Smooth muscle cell (in vitro differentiated cells): ENCODE measurements around the gene MYO9B. TPM values are rescaled to one million over a fixed set of nuclear protein-coding genes. Genes with fewer than 3 reads are reported as not detected.

ENCODE experiments used
- DNase-seq: peaks from one replicate; lab custom pipeline; 2025; ENCODE audit not compliant: unreplicated experiment; lab: John Stamatoyannopoulos, UW
- H2AFZ ChIP-seq: fragments of 200-600 bp; sonication (generic); 2 replicates; pipeline ENCODE4 v1.6.0; 2016; ENCODE audit warnings: antibody characterized with exemption, low read depth, mild to moderate bottlenecking
- H3F3A ChIP-seq: fragments of 200-600 bp; sonication (generic); 2 replicates; pipeline ENCODE4 v1.6.0; 2017; ENCODE audit warnings: antibody characterized with exemption, low read depth
- H3K27ac ChIP-seq: fragments of 200-600 bp; sonication (generic); 2 replicates; pipeline ENCODE4 v1.5.1; 2016; ENCODE audit warnings: low read depth, mild to moderate bottlenecking
- H3K27me3 ChIP-seq: fragments of 200-600 bp; sonication (generic); 2 replicates; pipeline ENCODE4 v1.6.1; 2016; ENCODE audit warnings: low read depth, mild to moderate bottlenecking
- H3K36me3 ChIP-seq: fragments of 200-600 bp; sonication (generic); 2 replicates; pipeline ENCODE4 v1.5.1; 2016; ENCODE audit warnings: low read depth
- H3K4me1 ChIP-seq: fragments of 200-600 bp; sonication (generic); 2 replicates; pipeline ENCODE4 v1.5.1; 2016; ENCODE audit warnings: low read depth
- H3K4me2 ChIP-seq: fragments of 200-600 bp; sonication (generic); 2 replicates; pipeline ENCODE4 v1.6.0; 2016; ENCODE audit warnings: mild to moderate bottlenecking
- H3K4me3 ChIP-seq: fragments of 200-600 bp; sonication (generic); 2 replicates; pipeline ENCODE4 v1.5.1; 2016; ENCODE audit warnings: mild to moderate bottlenecking
- H3K79me2 ChIP-seq: fragments of 200-600 bp; sonication (generic); 2 replicates; pipeline ENCODE4 v1.6.0; 2016; ENCODE audit warnings: low read depth, mild to moderate bottlenecking
- H3K9ac ChIP-seq: fragments of 200-600 bp; sonication (generic); 2 replicates; pipeline ENCODE4 v1.6.0; 2016; ENCODE audit warnings: low read depth
- H3K9me3 ChIP-seq: fragments of 200-600 bp; sonication (generic); replicated peaks from 2 replicates; pipeline ENCODE4 v1.5.1; 2016; ENCODE audit warnings: low read depth
- H4K20me1 ChIP-seq: fragments of 200-600 bp; sonication (generic); 2 replicates; pipeline ENCODE4 v1.6.0; 2016; ENCODE audit warnings: low read depth
- CTCF ChIP-seq: fragments of 200-600 bp; sonication (generic); IDR thresholded peaks from 2 replicates; pipeline ENCODE4 v1.5.1; 2017; ENCODE audit warnings: borderline replicate concordance, mild to moderate bottlenecking, antibody characterized with exemption; ENCODE audit not compliant: insufficient read depth, poor library complexity, severe bottlenecking
- WGBS: methylation state at CpG from one replicate; pipeline ENCODE4 v1.1.7; 2016; ENCODE audit warnings: low lambda C conversion rate; 5-methylcytosine and 5-hydroxymethylcytosine counted together
- polyA plus RNA-seq: library from polyadenylated mRNA; unstranded; fragments of >200 nt; fragmentation: Nextera tagmentation; extraction: Ambion mirVana; gene quantifications from 2 replicates; pipeline ENCODE4 v1.2.1, GENCODE V29; 2016
- total RNA-seq: library from RNA; depleted of rRNA; stranded (reverse); fragments of >200 nt; gene quantifications from 2 replicates; pipeline ENCODE4 v1.2.3, GENCODE V29; 2014

Gene MYO9B
- total and polyA plus RNA-seq, 2 experiments from 2014 or later, result 44.6 to 46.6 TPM

GRCh38 chr19:17243211-17243829 is 167.7 kb downstream of the MYO9B start:
- peaks cover 10% of the 10 kb centered on the region for H3F3A ChIP-seq
- no peak for TF ChIP-seq CTCF
- no peaks in the 10 kb centered on the region for H3K36me3 ChIP-seq
- WGBS, result 29% methylated on average over 8 of the region's 8 CpGs
- peak overlapping the region; percentile 19 for H3K9ac ChIP-seq
- peak overlapping the region; percentile 86 for H3K4me2 ChIP-seq
- DNase-seq, result no peak
- H3K4me3 ChIP-seq, result peak overlapping the region; percentile 67
- peaks cover 62% of the 10 kb centered on the region for H3K79me2 ChIP-seq
- no peaks in the 10 kb centered on the region for H3K27me3 ChIP-seq
- peaks cover 59% of the 10 kb centered on the region for H4K20me1 ChIP-seq
- peak overlapping the region; percentile 14 for H3K27ac ChIP-seq
- no peaks in the 10 kb centered on the region for H3K9me3 ChIP-seq
- H3K4me1 ChIP-seq, result peaks cover 18% of the 10 kb centered on the region
- no peak overlapping the region for H2AFZ ChIP-seq

- DNase-seq, result no peak
- peak overlapping the region; percentile 67 for H3K4me3 ChIP-seq
- H3K27ac ChIP-seq, result peak overlapping the region; percentile 14
- H3K4me2 ChIP-seq, result peak overlapping the region; percentile 86
- peaks cover 55% of the 10 kb centered on the region for H3K79me2 ChIP-seq
- H2AFZ ChIP-seq, result peak overlapping the region; percentile 5
- H3K36me3 ChIP-seq, result no peaks in the 10 kb centered on the region
- peaks cover 4% of the 10 kb centered on the region for H3F3A ChIP-seq
- peaks cover 24% of the 10 kb centered on the region for H3K4me1 ChIP-seq
- no peak for TF ChIP-seq CTCF
- WGBS, result 2% methylated on average over 41 of the region's 52 CpGs
- peaks cover 52% of the 10 kb centered on the region for H4K20me1 ChIP-seq
- no peaks in the 10 kb centered on the region for H3K9me3 ChIP-seq
- H3K27me3 ChIP-seq, result no peaks in the 10 kb centered on the region
- H3K9ac ChIP-seq, result peak overlapping the region; percentile 19
Observed at GRCh38 chr19:17243830-17244617, 168.4 kb downstream of the MYO9B start.

DNA sequence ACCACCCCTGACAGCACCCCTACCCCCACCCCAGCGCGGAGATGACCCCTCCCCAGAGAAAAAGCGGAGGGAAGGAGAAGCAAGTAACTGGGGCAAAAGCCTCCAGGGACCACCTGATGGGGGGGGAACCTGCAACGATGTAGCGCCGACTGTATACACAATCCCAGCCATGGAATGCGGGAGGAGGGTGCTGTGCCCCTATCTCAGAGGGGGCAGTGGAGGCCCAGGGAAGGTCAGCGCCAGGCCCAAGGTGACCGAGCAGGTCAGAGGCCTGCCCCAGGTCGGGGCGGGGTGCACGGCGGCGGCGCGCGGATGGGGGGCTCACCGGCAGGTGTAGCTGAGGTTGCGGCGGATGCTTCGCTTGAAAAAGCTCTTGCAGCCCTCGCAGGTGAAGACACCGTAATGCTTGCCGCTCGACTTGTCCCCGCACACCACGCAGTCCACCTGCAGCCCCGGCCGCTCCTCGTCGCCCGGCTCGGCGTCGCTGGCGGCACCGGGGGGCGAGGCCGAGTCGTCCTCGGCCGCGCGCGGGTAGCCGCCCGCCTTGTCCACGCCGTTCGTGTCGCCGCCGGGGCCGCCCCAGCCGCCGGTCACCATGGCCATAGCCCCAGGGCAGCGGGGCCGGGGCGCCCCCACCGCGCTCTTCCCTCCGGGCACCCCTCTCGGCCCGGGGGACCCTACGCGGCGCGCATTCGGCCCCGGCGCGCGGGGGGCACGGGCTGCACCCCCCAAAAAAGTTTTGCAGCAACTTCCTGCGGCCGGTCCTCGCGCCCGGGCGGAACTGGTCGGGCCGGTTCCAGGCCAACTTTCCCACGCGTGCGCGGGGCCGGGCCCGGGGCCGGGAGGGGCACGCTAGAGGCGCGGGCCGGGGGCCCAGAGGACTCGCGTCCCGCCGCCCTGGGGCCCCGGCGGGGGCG is 169.3 kb downstream of the MYO9B start:
- H3K79me2 ChIP-seq, result peaks cover 52% of the 10 kb centered on the region
- peaks cover 24% of the 10 kb centered on the region for H3K4me1 ChIP-seq

More for the DNA sequence above, 169.3 kb downstream of the MYO9B start:
- no peaks in the 10 kb centered on the region for H3K27me3 ChIP-seq
- H3K9me3 ChIP-seq, result no peaks in the 10 kb centered on the region
- 1% methylated on average over 79 of the region's 100 CpGs for WGBS
- peak overlapping the region; percentile 9 for H3K27ac ChIP-seq
- H3K36me3 ChIP-seq, result no peaks in the 10 kb centered on the region
- peak overlapping the region; percentile 19 for H3K9ac ChIP-seq
- H2AFZ ChIP-seq, result no peak overlapping the region
- peak overlapping the region; percentile 67 for H3K4me3 ChIP-seq
- peak overlapping the region; percentile 86 for H3K4me2 ChIP-seq
- no peak for TF ChIP-seq CTCF
- no peak for DNase-seq
- peaks cover 4% of the 10 kb centered on the region for H3F3A ChIP-seq
- H4K20me1 ChIP-seq, result peaks cover 43% of the 10 kb centered on the region
